Activated T-helper 2 cell treated with anti-CD3 and anti-CD28 coated beads, Interferon-gamma antibody, Interleukin-2, Interleukin-4, amounts not matched to agents 10 μg/mL and 5 μg/mL and 100 μg/mL, durations not matched to agents 14 hours and 24 hours and 36 hours (primary cell): ENCODE data around the gene GPER1. TPM values are rescaled to one million over a fixed set of nuclear protein-coding genes. Genes with fewer than 3 reads are reported as not detected.

Source experiments
- DNase-seq: peaks from one replicate; pipeline ENCODE4 v3.0.0; 2021; ENCODE audit warnings: low spot score
- H3K27ac Mint-ChIP-seq: one replicate; pipeline ENCODE4 v1.8.0; 2021; ENCODE audit warnings: mixed read lengths
- H3K27me3 Mint-ChIP-seq: one replicate; pipeline ENCODE4 v1.8.0; 2021; ENCODE audit warnings: low read depth, mixed read lengths
- H3K36me3 Mint-ChIP-seq: one replicate; pipeline ENCODE4 v1.8.0; 2021; ENCODE audit warnings: low read depth, mixed read lengths
- H3K4me1 Mint-ChIP-seq: one replicate; pipeline ENCODE4 v1.8.0; 2021; ENCODE audit warnings: low read depth, mixed read lengths
- H3K4me3 Mint-ChIP-seq: one replicate; pipeline ENCODE4 v1.8.0; 2021; ENCODE audit warnings: low read depth, mild to moderate bottlenecking, moderate library complexity, mixed read lengths
- H3K9me3 Mint-ChIP-seq: one replicate; pipeline ENCODE4 v1.8.0; 2021; ENCODE audit warnings: mixed read lengths
- intact Hi-C: fragments of 100-400 bp; cut with micrococcal nuclease; formaldehyde crosslinking; loops from one replicate; pipeline ENCODE4 v1.15.1; 2023
- total RNA-seq: library from RNA; stranded (reverse); gene quantifications from 2 replicates; pipeline ENCODE4 v1.2.3, GENCODE V29; 2022

GPER1 gene
- total RNA-seq, 1 donor from 2014 or later, result 0.37 TPM

GRCh38 chr7:1090686-1091643 lies 3.1 kb downstream of the GPER1 start:
- H3K4me1 Mint-ChIP-seq, result peaks cover 3% of the 10 kb centered on the region
- no peak for DNase-seq
- H3K4me3 Mint-ChIP-seq, result no peak overlapping the region
- H3K27me3 Mint-ChIP-seq, result no peaks in the 10 kb centered on the region
- intact Hi-C loops, result no loop called here
- H3K27ac Mint-ChIP-seq, result no peak overlapping the region
- H3K36me3 Mint-ChIP-seq, result no peaks in the 10 kb centered on the region
- H3K9me3 Mint-ChIP-seq, result no peaks in the 10 kb centered on the region

DNA sequence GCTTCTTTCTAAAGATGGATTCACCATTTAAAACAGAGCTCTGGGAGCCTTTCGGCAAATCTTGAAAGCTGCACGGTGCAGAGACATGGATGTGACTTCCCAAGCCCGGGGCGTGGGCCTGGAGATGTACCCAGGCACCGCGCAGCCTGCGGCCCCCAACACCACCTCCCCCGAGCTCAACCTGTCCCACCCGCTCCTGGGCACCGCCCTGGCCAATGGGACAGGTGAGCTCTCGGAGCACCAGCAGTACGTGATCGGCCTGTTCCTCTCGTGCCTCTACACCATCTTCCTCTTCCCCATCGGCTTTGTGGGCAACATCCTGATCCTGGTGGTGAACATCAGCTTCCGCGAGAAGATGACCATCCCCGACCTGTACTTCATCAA lies 3.7 kb downstream of the GPER1 start:
- H3K4me3 Mint-ChIP-seq, result no peak overlapping the region
- H3K4me1 Mint-ChIP-seq, result peaks cover 3% of the 10 kb centered on the region
- no peaks in the 10 kb centered on the region for H3K36me3 Mint-ChIP-seq
- H3K27me3 Mint-ChIP-seq, result no peaks in the 10 kb centered on the region
- no peak for DNase-seq
- H3K9me3 Mint-ChIP-seq, result no peaks in the 10 kb centered on the region
- H3K27ac Mint-ChIP-seq, result no peak overlapping the region
- intact Hi-C loops, result no loop called here

DNA sequence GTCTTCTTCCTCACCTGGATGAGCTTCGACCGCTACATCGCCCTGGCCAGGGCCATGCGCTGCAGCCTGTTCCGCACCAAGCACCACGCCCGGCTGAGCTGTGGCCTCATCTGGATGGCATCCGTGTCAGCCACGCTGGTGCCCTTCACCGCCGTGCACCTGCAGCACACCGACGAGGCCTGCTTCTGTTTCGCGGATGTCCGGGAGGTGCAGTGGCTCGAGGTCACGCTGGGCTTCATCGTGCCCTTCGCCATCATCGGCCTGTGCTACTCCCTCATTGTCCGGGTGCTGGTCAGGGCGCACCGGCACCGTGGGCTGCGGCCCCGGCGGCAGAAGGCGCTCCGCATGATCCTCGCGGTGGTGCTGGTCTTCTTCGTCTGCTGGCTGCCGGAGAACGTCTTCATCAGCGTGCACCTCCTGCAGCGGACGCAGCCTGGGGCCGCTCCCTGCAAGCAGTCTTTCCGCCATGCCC lies 4.3 kb downstream of the GPER1 start:
- no peak for DNase-seq
- no peaks in the 10 kb centered on the region for H3K9me3 Mint-ChIP-seq
- H3K4me1 Mint-ChIP-seq, result peaks cover under 1% of the 10 kb centered on the region
- H3K27ac Mint-ChIP-seq, result no peak overlapping the region
- H3K27me3 Mint-ChIP-seq, result no peaks in the 10 kb centered on the region
- H3K4me3 Mint-ChIP-seq, result no peak overlapping the region
- intact Hi-C loops, result no loop called here
- no peaks in the 10 kb centered on the region for H3K36me3 Mint-ChIP-seq

DNA sequence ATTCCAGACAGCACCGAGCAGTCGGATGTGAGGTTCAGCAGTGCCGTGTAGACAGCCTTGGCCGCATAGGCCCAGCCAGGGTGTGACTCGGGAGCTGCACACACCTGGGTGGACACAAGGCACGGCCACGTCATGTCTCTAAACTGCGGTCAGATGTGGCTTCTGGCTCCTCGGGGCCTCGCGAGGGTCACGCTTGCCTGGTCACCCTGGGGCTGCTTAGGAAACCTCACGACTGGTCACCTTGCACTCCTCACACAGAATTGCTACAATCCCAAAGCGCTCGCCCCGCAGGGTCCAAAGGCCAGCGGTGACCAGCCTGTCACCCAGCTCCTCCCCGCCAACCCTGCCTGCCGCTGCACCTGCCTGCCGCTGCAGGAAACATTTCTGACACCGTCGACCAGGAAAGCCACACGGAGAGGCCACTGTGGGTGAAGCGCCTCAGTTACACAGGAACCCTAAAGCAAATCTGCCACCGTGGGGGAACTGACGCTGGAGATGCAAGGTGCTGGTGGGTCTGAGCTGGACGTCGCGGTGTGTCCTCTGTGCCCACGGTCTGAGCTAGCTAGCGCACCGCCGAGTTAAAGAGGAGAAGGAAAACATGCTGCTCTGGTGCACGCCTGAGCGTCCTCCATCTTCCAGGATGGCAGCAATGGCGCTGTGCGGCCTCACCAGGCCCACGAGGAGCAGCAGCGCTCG lies 5.0 kb downstream of the GPER1 start:
- Mint-ChIP-seq H3K27ac (no peak overlapping the region), H3K36me3 (peaks cover 5% of the 10 kb centered on the region), H3K27me3 (no peaks in the 10 kb centered on the region), H3K4me3 (no peak overlapping the region), H3K4me1 (no peaks in the 10 kb centered on the region), H3K9me3 (no peaks in the 10 kb centered on the region)
- no peak for DNase-seq
- intact Hi-C loops, result no loop called here

- Mint-ChIP-seq H3K27me3 (no peaks in the 10 kb centered on the region), H3K4me3 (no peak overlapping the region), H3K27ac (no peak overlapping the region), H3K36me3 (peaks cover 9% of the 10 kb centered on the region), H3K9me3 (no peaks in the 10 kb centered on the region), H3K4me1 (no peaks in the 10 kb centered on the region)
- intact Hi-C loops, result no loop called here
- DNase-seq, result no peak
These were observed 5.6 kb downstream of the GPER1 start for GRCh38 chr7:1093502-1093843.

DNA sequence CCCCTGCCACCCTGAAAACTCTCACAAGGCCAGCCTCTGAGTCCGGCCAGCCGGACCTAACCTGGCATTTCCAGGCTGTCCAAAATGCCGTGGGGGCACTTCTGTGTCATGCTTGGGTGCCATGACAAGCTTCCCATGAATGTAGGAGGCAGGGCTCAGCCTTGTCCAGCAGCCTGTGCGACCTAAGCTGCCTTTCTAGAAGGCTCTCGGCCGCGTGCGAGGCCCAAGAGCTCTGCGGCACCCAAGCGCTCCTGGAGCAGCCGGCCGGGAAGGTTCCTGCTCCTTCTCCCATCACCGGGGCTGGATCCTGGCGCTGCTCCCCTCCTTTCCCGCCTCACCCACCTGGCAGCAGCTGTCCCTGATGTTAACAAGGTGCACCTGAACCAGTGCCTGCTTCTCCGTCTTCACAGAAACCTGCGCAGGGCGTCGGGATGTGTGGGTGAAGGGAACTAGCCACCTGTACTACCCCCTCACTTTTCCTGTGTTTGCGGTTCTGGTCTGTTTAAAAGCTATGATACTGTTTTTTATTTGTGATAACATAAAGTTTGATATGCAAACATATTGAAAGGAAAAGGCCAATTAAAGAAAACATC lies 6.1 kb downstream of the GPER1 start:
- DNase-seq, result no peak
- Mint-ChIP-seq H3K27me3 (no peaks in the 10 kb centered on the region), H3K4me1 (no peaks in the 10 kb centered on the region), H3K36me3 (peaks cover 9% of the 10 kb centered on the region), H3K4me3 (no peak overlapping the region), H3K27ac (no peak overlapping the region), H3K9me3 (no peaks in the 10 kb centered on the region)
- intact Hi-C loops, result no loop called here

DNA sequence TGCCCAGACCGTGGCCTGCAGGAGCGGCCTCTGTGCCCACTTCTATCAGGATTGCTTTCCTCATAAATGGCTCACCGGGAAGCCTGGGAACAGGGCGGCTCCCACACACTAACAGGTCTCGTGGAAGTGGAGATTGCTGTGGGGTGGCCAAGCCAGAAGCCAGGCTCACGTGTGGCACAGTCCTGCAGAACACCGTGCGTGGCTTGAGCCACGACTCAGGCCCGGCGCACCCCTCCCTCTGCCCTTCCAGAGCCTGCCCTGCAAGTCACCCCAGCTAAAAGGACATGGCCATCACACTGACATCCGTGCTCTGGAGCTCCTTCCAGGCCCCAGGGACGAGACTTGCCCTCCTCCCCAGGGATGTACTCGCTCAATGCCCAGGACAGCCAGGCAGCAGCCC lies 7.0 kb downstream of the GPER1 start:
- Mint-ChIP-seq H3K4me1 (no peaks in the 10 kb centered on the region), H3K9me3 (no peaks in the 10 kb centered on the region), H3K27ac (no peak overlapping the region), H3K36me3 (peaks cover 9% of the 10 kb centered on the region), H3K4me3 (no peak overlapping the region), H3K27me3 (no peaks in the 10 kb centered on the region)
- intact Hi-C loops, result no loop called here
- DNase-seq, result no peak

- no peaks in the 10 kb centered on the region for H3K27me3 Mint-ChIP-seq
- H3K4me3 Mint-ChIP-seq, result no peak overlapping the region
- H3K27ac Mint-ChIP-seq, result no peak overlapping the region
- intact Hi-C loops, result no loop called here
- no peaks in the 10 kb centered on the region for H3K9me3 Mint-ChIP-seq
- H3K36me3 Mint-ChIP-seq, result peaks cover 9% of the 10 kb centered on the region
- H3K4me1 Mint-ChIP-seq, result no peaks in the 10 kb centered on the region
- no peak for DNase-seq
These were observed 7.8 kb downstream of the GPER1 start for GRCh38 chr7:1095621-1096155.

GRCh38 chr7:1096156-1097119 lies 8.5 kb downstream of the GPER1 start:
- no peaks in the 10 kb centered on the region for H3K4me1 Mint-ChIP-seq
- DNase-seq, result no peak
- H3K27me3 Mint-ChIP-seq, result no peaks in the 10 kb centered on the region
- intact Hi-C loops, result no loop called here
- H3K36me3 Mint-ChIP-seq, result peaks cover 9% of the 10 kb centered on the region
- no peaks in the 10 kb centered on the region for H3K9me3 Mint-ChIP-seq
- H3K4me3 Mint-ChIP-seq, result no peak overlapping the region
- H3K27ac Mint-ChIP-seq, result no peak overlapping the region

DNA sequence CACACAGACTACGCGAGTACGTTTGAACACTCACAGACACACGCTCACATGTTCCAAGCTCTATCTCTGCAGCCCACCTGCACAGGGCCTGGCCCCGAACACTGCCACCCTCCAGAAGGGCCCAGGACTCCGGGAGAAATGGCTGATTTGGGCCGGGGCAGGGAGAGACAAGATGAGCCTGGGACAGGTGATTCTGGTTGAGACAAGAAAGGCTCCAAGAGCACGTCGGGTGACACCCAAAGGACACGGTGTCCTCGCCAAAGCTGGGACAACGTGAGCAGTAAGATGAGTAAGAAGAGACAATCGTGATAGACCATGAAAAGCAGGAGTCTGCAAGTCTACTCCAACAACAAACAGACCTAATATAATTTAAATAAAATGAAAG lies 9.2 kb downstream of the GPER1 start:
- no peak for DNase-seq
- no peaks in the 10 kb centered on the region for H3K27me3 Mint-ChIP-seq
- H3K4me3 Mint-ChIP-seq, result no peak overlapping the region
- H3K27ac Mint-ChIP-seq, result no peak overlapping the region
- no peaks in the 10 kb centered on the region for H3K9me3 Mint-ChIP-seq
- intact Hi-C loops, result no loop called here
- no peaks in the 10 kb centered on the region for H3K4me1 Mint-ChIP-seq
- peaks cover 9% of the 10 kb centered on the region for H3K36me3 Mint-ChIP-seq

DNA sequence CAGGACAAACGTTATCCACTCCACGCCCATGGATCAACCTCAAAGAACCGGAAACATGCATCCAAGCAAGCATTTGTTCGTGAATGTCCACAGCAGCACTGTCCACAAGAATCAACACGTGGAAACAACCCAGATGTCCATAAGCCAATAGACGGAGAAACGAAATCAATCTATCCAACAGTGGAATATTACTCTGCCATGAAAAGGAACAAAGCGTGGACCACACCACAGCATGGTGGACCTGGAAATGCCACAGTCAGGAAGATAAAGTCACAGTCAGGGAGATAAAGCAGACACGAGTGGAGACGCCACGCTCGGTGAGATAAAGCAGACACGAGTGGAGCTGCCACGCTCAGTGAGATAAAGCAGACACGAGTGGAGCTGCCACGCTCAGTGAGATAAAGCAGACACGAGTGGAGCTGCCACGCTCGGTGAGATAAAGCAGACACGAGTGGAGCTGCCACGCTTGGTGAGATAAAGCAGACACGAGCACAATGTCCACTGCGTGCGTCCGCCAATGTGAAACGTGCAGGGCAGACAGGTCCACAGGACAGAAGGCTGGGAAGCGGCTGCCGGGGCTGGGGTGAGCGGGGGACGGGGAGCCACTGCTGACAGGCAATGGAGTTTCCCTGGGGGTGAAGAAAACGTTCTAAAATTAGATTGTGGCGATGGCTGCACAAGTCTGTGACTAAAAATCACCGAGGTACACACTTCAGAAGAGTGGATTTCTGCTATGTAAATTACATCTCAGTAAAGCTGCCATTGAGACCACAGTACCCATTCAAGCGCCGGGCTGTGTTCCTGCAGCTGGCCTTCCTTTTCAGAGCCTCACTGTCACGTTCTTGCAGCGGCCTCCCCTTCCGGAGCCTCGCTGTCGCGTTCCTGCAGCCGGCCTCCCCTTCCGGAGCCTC lies 10.6 kb downstream of the GPER1 start:
- DNase-seq, result no peak
- intact Hi-C loops, result no loop called here
- Mint-ChIP-seq H3K4me1 (peaks cover 8% of the 10 kb centered on the region), H3K27me3 (no peaks in the 10 kb centered on the region), H3K36me3 (peaks cover 9% of the 10 kb centered on the region), H3K9me3 (no peaks in the 10 kb centered on the region), H3K27ac (no peak overlapping the region), H3K4me3 (no peak overlapping the region)
